Heart right ventricle (tissue), 16 donors: ENCODE data around the gene FOXD3. TPM values are rescaled to one million over a fixed set of nuclear protein-coding genes. Genes with fewer than 3 reads are reported as not detected.

Experiments used
- ATAC-seq, 8 donors: fragments of 200-7000 bp; cut with Tn5 transposase; one replicate each; pipeline ENCODE4 v1.9.1; 2020; ENCODE audit warnings: mild to moderate bottlenecking in 8 of 8, moderate library complexity in 8 of 8, moderate number of reproducible peaks in 1 of 8
- DNase-seq, 2 donors: peaks; one replicate each; pipeline ENCODE4 v3.0.0-alpha.2; 2020
- H3K27ac ChIP-seq, 10 donors: fragments of 200-600 bp; sonication (generic) in 2 of 10; one replicate each; pipeline versions ENCODE4 v1.5.0 to v1.8.0; 2020 to 2022; ENCODE audit warnings: mild to moderate bottlenecking in 3 of 10
- H3K27me3 ChIP-seq, 7 donors: fragments of 200-600 bp; one replicate each; pipeline ENCODE4 v1.8.0; 2021 to 2022; ENCODE audit warnings: mild to moderate bottlenecking in 2 of 7
- H3K36me3 ChIP-seq, 9 donors: fragments of 200-600 bp; sonication (generic) in 1 of 9; one replicate each; pipeline versions ENCODE4 v1.5.0 to v1.8.0; 2020 to 2022; ENCODE audit warnings: mild to moderate bottlenecking in 2 of 9
- H3K4me1 ChIP-seq, 9 donors: fragments of 200-600 bp; sonication (generic) in 1 of 9; one replicate each; pipeline versions ENCODE4 v1.5.0 to v1.8.0; 2020 to 2022; ENCODE audit warnings: mild to moderate bottlenecking in 4 of 9
- H3K4me3 ChIP-seq, 10 donors: fragments of 200-600 bp; sonication (generic) in 2 of 10; one replicate each; pipeline versions ENCODE4 v1.5.0 to v1.8.0; 2020 to 2022; ENCODE audit warnings: mild to moderate bottlenecking in 7 of 10, moderate library complexity in 2 of 10
- H3K9me3 ChIP-seq, 11 donors: fragments of 200-600 bp in 10 of 11; sonication (generic) in 2 of 11; one replicate each; pipeline versions ENCODE4 v1.5.0 to v1.8.0; 2013 to 2022; ENCODE audit warnings: mild to moderate bottlenecking in 2 of 11, control low read depth in 1 of 11, moderate library complexity in 1 of 11
- WGBS, 2 donors: extraction: QIAGEN DNeasy Blood & Tissue Kit; methylation state at CpG; one replicate each; pipeline ENCODE4 v1.1.7; 2013; ENCODE audit warnings: inconsistent platforms in 1 of 2; 5-methylcytosine and 5-hydroxymethylcytosine counted together
- intact Hi-C, 10 donors: fragments of 100-400 bp; cut with DNase I; formaldehyde crosslinking; loops; one replicate each; pipeline versions ENCODE4 v1.11.1 to v1.14.2; 2022
- long read RNA-seq, 3 donors: library from polyadenylated mRNA; unstranded; transcript quantifications; one replicate each; pipeline ENCODE4 v2.0.0, GENCODE V29; 2020 to 2021
- polyA plus RNA-seq, 2 donors: library from polyadenylated mRNA; stranded (reverse); fragments of 200-250 nt; gene quantifications; one replicate each; pipeline ENCODE4 v1.2.3, GENCODE V29; 2013
- total RNA-seq, 10 donors: library from RNA; stranded (reverse); fragmentation: NEBNext Ultra II Directional in 3 of 10; extraction: Animal tissue kit (Norgen Biotek cat#: 25700) in 3 of 10; gene quantifications; one replicate each; pipeline versions ENCODE4 v1.2.1 to v1.2.4, GENCODE V29; 2021 to 2023
- TF ChIP-seq, protein P1 (sequence below), 9 donors: fragments of 200-600 bp; sonication (generic) in 2 of 9; IDR thresholded peaks; one replicate each; pipeline versions ENCODE4 v1.5.0 to v1.8.0; 2021 to 2022; ENCODE audit warnings: antibody characterized with exemption in 9 of 9, mild to moderate bottlenecking in 5 of 9, moderate library complexity in 1 of 9
- donor health status: Arrhythmogenic right ventricular cardiomyopathy.
- donor health status: ischemic (EF 13 %, LVEDD 7.1; RV severe dilation, severe dysfunction).
- donor health status: healthy with polysubstance abuse.
- donor health status: DM: no; HTN: yes; CAD: no.
- donor health status: DM: no; HTN: no; CAD: no.
- donor health status: ischemic (EF 25% LVEDD 6.9; RV normal size, moderate dysfunction).
- donor health status: ischemic (EF 25% LVEDD 5.7; RV mildly dilated, moderate dysfunction).
- donor health status: healthy.
- donor health status: DM: yes; HTN: yes; CAD: no.
- donor health status: Ischemic cardiomyopathy.
- donor health status: ischemic (EF 35%, LVEDD 5.7; RV mildly dilated, moderate dysfunction).
- donor health status: nonischemic (EF 11% LVEDD 7.7; RV severe dilation, severe dysfunction).
- donor health status: DM: yes; HTN: yes; CAD: no.
- donor health status: PGD.
- donor health status: ischemic (EF 29% LVEDD 5.4; RV normal size, mild dysfunction).
- donor health status: nonischemic (EF 23%, LVEDD 6.1; RV moderate dilation, normal function).

Gene FOXD3
- total RNA-seq: under 1 TPM in 5 of 10 donors, not detected in 5; 0.12 to 0.66 (median 0.33) TPM
- polyA plus RNA-seq: under 1 TPM; 0.14 to 0.22 TPM
- long read RNA-seq, donor 1, partial matches to known transcripts: 0 of 1 reads
- long read RNA-seq, donor 1, other reads (novel, unspliced or antisense): 0 of 1 reads
- long read RNA-seq, donor 2, partial matches to known transcripts: 0 of 1 reads
- long read RNA-seq, donor 2, other reads (novel, unspliced or antisense): 0 of 1 reads
- long read RNA-seq, donor 3: 0 reads

DNA sequence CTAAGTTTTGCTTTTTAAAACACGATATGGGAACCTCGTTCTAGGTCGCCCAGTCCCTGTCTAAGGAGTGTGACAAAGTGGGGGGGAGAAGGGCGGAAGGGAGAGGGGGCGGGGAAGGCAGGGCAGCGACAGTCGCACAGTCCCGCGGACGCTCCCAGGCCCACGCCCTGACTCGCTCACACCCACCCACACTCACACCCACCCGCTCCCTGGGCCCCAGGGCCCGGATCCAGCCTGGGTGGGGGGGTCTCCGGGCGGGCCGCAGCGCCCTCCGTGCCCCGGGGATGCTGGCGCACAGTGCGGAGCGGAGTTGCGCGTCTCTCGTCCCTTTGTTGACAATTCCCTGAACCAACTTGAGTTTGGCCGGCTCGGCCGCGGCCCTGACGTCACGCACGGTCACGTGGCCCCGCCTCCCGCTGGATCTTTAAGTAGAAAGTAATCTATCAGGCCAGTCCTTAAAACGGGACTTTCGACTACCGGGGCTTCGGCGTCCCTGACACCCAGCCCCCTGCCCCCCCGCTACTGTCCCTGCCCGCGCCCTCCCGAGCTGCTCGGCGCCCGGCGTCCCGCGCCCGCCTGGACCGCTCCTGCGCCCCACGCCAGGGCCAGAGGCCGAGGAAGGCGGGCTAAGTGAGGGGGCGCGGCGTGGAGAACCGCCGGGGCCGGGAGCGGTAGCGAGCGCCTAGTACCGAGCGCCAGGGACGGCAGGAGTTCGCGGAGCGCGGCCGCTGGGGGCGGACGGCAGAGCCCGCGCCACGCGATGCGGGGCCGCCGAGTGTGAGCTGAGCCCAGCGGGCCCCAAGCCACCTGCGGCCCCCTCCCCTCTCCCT lies at the start of gene FOXD3:
FOXD3 (plus strand) TSS at position 454 of the 830 bp plus-strand sequence. CDS start 492 bp downstream, outside the sequence.
- H3K4me3 ChIP-seq: peak within 1 kb of the TSS; percentile 36 to 65 (median 54)
- DNase-seq (peak; percentile 25 to 57), ATAC-seq (peak; percentile 21 to 67 (median 50))
- H3K4me1 ChIP-seq: peaks cover 3 to 80% (median 34%) of the 10 kb centered on the region in 9 donors
- H3K27ac ChIP-seq: peak within 1 kb of the TSS in 2 of 10 donors; percentile 31 to 52
- peaks cover 0 to 13% (median 0%) of the 10 kb centered on the region in 9 donors for H3K36me3 ChIP-seq
- TF ChIP-seq, protein P1, sequence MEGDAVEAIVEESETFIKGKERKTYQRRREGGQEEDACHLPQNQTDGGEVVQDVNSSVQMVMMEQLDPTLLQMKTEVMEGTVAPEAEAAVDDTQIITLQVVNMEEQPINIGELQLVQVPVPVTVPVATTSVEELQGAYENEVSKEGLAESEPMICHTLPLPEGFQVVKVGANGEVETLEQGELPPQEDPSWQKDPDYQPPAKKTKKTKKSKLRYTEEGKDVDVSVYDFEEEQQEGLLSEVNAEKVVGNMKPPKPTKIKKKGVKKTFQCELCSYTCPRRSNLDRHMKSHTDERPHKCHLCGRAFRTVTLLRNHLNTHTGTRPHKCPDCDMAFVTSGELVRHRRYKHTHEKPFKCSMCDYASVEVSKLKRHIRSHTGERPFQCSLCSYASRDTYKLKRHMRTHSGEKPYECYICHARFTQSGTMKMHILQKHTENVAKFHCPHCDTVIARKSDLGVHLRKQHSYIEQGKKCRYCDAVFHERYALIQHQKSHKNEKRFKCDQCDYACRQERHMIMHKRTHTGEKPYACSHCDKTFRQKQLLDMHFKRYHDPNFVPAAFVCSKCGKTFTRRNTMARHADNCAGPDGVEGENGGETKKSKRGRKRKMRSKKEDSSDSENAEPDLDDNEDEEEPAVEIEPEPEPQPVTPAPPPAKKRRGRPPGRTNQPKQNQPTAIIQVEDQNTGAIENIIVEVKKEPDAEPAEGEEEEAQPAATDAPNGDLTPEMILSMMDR (IDR thresholded peaks at IDR 0.05): no peak
- H3K9me3 ChIP-seq: no peaks in the 10 kb centered on the region
- intact Hi-C loops: no loop called here
- peaks cover 74 to 100% (median 100%) of the 10 kb centered on the region in 7 donors for H3K27me3 ChIP-seq
- 0 to 2% methylated on average over 69 to 85 of the region's 85 CpGs for WGBS, 2 donors

DNA sequence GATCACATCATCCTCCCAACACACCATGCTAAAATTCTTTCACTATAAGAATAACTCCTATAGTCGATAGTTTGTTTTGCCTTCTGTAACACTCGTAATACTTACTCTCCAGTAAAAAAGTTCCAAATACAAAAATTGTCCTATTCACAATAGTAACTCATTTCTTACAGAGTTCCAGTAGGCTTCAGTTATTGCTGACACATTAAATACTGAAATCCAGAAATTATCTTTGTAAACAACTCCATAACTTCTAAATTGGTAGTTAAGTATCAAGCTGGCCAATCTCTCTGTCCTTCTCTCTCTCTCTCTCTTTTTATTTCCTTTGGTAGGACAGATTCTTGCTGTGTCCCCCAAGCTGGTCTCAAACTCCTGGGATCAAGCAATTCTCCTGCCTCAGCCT lies 49.6 kb upstream of the FOXD3 start:
- intact Hi-C loops: no loop called here
- DNase-seq (no peak), ATAC-seq (no peak)
- 85 to 88% methylated on average over 2 of the region's 2 CpGs for WGBS, 2 donors
- peaks cover 0 to 66% (median 42%) of the 10 kb centered on the region in 7 donors for H3K27me3 ChIP-seq
- H3K9me3 ChIP-seq: no peaks in the 10 kb centered on the region
- no peak overlapping the region for H3K4me3 ChIP-seq
- no peaks in the 10 kb centered on the region for H3K4me1 ChIP-seq
- TF ChIP-seq, protein P1 (IDR thresholded peaks at IDR 0.05): no peak
- H3K27ac ChIP-seq: no peak overlapping the region
- no peaks in the 10 kb centered on the region for H3K36me3 ChIP-seq

DNA sequence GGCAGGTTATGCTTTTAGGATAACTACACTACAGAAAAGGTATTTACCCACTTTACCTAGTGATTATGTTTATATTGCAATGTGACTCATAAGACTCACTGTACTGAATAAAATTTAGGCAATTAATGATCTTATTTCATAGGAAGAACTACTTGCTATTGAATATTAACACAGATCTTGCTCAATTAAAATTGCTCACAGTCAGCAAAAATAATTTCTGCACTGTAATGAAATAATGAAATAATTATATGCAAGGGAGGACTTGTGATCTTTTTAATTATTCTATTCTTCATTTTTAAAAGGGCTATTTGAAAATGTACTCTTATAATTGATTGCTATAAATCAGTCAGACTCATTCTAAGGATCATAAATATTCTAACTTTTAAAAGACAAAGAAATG lies 48.0 kb upstream of the FOXD3 start:
- no peaks in the 10 kb centered on the region for H3K9me3 ChIP-seq
- no peaks in the 10 kb centered on the region for H3K4me1 ChIP-seq
- TF ChIP-seq, protein P1 (IDR thresholded peaks at IDR 0.05): no peak
- peaks cover 0 to 56% (median 42%) of the 10 kb centered on the region in 7 donors for H3K27me3 ChIP-seq
- DNase-seq: no peak
- H3K27ac ChIP-seq: no peak overlapping the region
- ATAC-seq: no peak
- no peaks in the 10 kb centered on the region for H3K36me3 ChIP-seq
- no peak overlapping the region for H3K4me3 ChIP-seq
- intact Hi-C loops: no loop called here

DNA sequence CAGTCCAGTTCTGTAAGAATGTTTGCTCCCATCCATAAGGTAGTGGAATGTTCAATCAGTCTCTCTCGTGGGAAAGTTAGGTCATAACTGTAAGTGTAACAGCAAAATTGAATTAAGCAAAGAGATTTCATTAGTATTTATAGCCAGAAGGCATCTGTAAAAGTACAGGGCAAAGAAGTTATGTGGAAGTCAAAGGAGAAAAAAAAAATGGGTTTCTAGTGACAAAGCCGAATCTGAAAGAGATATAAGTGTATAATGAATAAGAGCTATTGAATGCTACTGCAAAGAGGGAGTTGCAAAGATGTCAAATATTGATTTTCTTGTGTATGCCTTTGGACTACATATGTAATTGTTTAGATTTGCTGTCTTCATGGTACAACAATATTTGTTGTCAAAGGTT lies 47.4 kb upstream of the FOXD3 start:
- ATAC-seq: no peak
- Histone ChIP-seq H3K36me3 (no peaks in the 10 kb centered on the region), H3K4me3 (no peak overlapping the region), H3K27ac (no peak overlapping the region), H3K9me3 (no peaks in the 10 kb centered on the region), H3K4me1 (no peaks in the 10 kb centered on the region), H3K27me3 (peaks cover 0 to 52% (median 42%) of the 10 kb centered on the region in 7 donors)
- WGBS, 2 donors: 70 to 79% methylated on average over 2 of the region's 2 CpGs
- DNase-seq: no peak
- TF ChIP-seq, protein P1 (IDR thresholded peaks at IDR 0.05): no peak
- intact Hi-C loops: no loop called here
